Keratinocyte (primary cell): ENCODE data around the gene CREM. TPM values are rescaled to one million over a fixed set of nuclear protein-coding genes. Genes with fewer than 3 reads are reported as not detected.

Source experiments
- DNase-seq: peaks from one replicate; pipeline ENCODE4 v3.0.0-alpha.2; 2011; ENCODE audit warnings: low read depth, missing footprints, low spot score
- FAIRE-seq: peaks from 2 replicates; lab custom pipeline; 2011; peaks lifted over from hg19 to GRCh38; lab: Jason Lieb, UNC
- H2AFZ ChIP-seq: 2 replicates; pipeline ENCODE4 v1.6.0; 2012; ENCODE audit warnings: low read length, control low read depth, inconsistent platforms; ENCODE audit not compliant: control insufficient read depth
- H3K27ac ChIP-seq: 2 replicates; pipeline ENCODE4 v1.5.1; 2011; ENCODE audit warnings: low read length; ENCODE audit not compliant: control insufficient read depth, insufficient read depth
- H3K27me3 ChIP-seq: 3 replicates; pipeline ENCODE4 v1.6.0; 2011; ENCODE audit warnings: low read length; ENCODE audit not compliant: control insufficient read depth, insufficient read depth; ENCODE audit errors: extremely low read depth
- H3K36me3 ChIP-seq, 2 experiments: 2 replicates in 1 of 2; 3 replicates in 1 of 2; pipeline ENCODE4 v1.5.1; 2011; ENCODE audit warnings: low read length in 2 of 2, mild to moderate bottlenecking in 1 of 2; ENCODE audit not compliant: control insufficient read depth in 2 of 2, insufficient read depth in 2 of 2; ENCODE audit errors: extremely low read depth in 1 of 2
- H3K4me1 ChIP-seq: 3 replicates; pipeline ENCODE4 v1.5.1; 2011; ENCODE audit warnings: low read length; ENCODE audit not compliant: control insufficient read depth, insufficient read depth; ENCODE audit errors: extremely low read depth
- H3K4me2 ChIP-seq: 3 replicates; pipeline ENCODE4 v1.6.0; 2011; ENCODE audit warnings: low read depth, low read length; ENCODE audit not compliant: control insufficient read depth, insufficient read depth; ENCODE audit errors: extremely low read depth
- H3K4me3 ChIP-seq, 3 experiments: fragments of 200-600 bp in 1 of 3; sonication (generic) in 1 of 3; 2 replicates in 2 of 3; 3 replicates in 1 of 3; pipeline ENCODE4 v1.5.1; 2011 to 2016; ENCODE audit warnings: low read length in 3 of 3, mild to moderate bottlenecking in 3 of 3, control low read depth in 2 of 3, inconsistent platforms in 1 of 3, low read depth in 1 of 3, mixed read lengths in 1 of 3, mixed run types in 1 of 3, moderate library complexity in 1 of 3; ENCODE audit not compliant: control insufficient read depth in 2 of 3, insufficient read depth in 2 of 3; ENCODE audit errors: extremely low read depth in 1 of 3
- H3K79me2 ChIP-seq: 2 replicates; pipeline ENCODE4 v1.6.0; 2012; ENCODE audit warnings: low read length; ENCODE audit not compliant: control insufficient read depth, insufficient read depth
- H3K9ac ChIP-seq: 3 replicates; pipeline ENCODE4 v1.6.0; 2011; ENCODE audit warnings: low read length; ENCODE audit not compliant: control insufficient read depth, insufficient read depth; ENCODE audit errors: extremely low read depth
- H3K9me1 ChIP-seq: 3 replicates; pipeline ENCODE4 v1.6.0; 2011; ENCODE audit warnings: low read length; ENCODE audit not compliant: control insufficient read depth, insufficient read depth; ENCODE audit errors: extremely low read depth
- H3K9me3 ChIP-seq: 2 replicates; pipeline ENCODE4 v1.5.1; 2012; ENCODE audit warnings: low read depth, low read length; ENCODE audit not compliant: control insufficient read depth
- H4K20me1 ChIP-seq: 3 replicates; pipeline ENCODE4 v1.6.0; 2011; ENCODE audit warnings: low read length; ENCODE audit not compliant: control insufficient read depth, insufficient read depth; ENCODE audit errors: extremely low read depth
- CTCF ChIP-seq, 3 experiments: IDR thresholded peaks in 1 of 3; conservative IDR thresholded peaks in 1 of 3; optimal IDR thresholded peaks in 1 of 3; 2 replicates in 2 of 3; 3 replicates in 1 of 3; pipeline versions ENCODE3 to v1.5.1; 2011; ENCODE audit warnings: low read length in 3 of 3, mild to moderate bottlenecking in 3 of 3, moderate library complexity in 2 of 3, control low read depth in 1 of 3, inconsistent platforms in 1 of 3; ENCODE audit not compliant: insufficient read depth in 2 of 3; ENCODE audit errors: extremely low read depth in 1 of 3
- EZH2 ChIP-seq: IDR thresholded peaks from one replicate; pipeline ENCODE4 v1.6.1; 2012; ENCODE audit warnings: inconsistent platforms, mild to moderate bottlenecking, low read length, moderate library complexity
- dilution Hi-C: fragments of 300-500 bp; cut with MboI; formaldehyde crosslinking; loops from one replicate; pipeline ENCODE4 v1.7.0; 2020; ENCODE audit warnings: low sequenced_read_pairs; ENCODE audit not compliant: extremely low pct_ligation_motif_present
- polyA plus RNA-seq, 5 experiments: library from polyadenylated mRNA; depleted of rRNA in 3 of 5; stranded (reverse) in 3 of 5; stranded (forward) in 1 of 5; unstranded in 1 of 5; fragments of >200 nt; gene quantifications; 1 replicate in 1 of 5; 2 replicates in 3 of 5; 3 replicates in 1 of 5; pipeline versions ENCODE4 v1.2.1 to v1.2.3, GENCODE V29; 2011 to 2012; ENCODE audit warnings: missing spikeins in 2 of 5, low read depth in 1 of 5, low replicate concordance in 1 of 5

CREM gene
- polyA plus RNA-seq, 1 donor (not counting 4 experiments of a cell fraction or from before 2014, with no cell fraction given), result 23.3 TPM

- no peak overlapping the region for H3K9ac ChIP-seq
- dilution Hi-C loops, result no loop called here
Measured at GRCh38 chr10:35211390-35211789, 84.7 kb downstream of the CREM start.

GRCh38 chr10:35212856-35213255 lies 86.2 kb downstream of the CREM start:
- no peaks in the 10 kb centered on the region for H3K9me3 ChIP-seq
- no peak overlapping the region for H3K9ac ChIP-seq
- dilution Hi-C loops, result no loop called here
- no peaks in the 10 kb centered on the region for H3K4me1 ChIP-seq
- H3K27ac ChIP-seq, result no peak overlapping the region
- H2AFZ ChIP-seq, result no peak overlapping the region
- FAIRE-seq, result no peak
- no peaks in the 10 kb centered on the region for H3K27me3 ChIP-seq
- no peaks in the 10 kb centered on the region for H4K20me1 ChIP-seq
- TF ChIP-seq CTCF (optimal IDR thresholded peaks at IDR 0.05 in 1 of 3, IDR thresholded peaks at IDR 0.05 in 1 of 3, conservative IDR thresholded peaks at IDR 0.05 in 1 of 3; ENCODE audit: extremely low read depth in 1 of 3, insufficient read depth in 2 of 3, low read length in 3 of 3) (no peak), EZH2 (no peak)
- H3K79me2 ChIP-seq, result no peaks in the 10 kb centered on the region
- H3K4me2 ChIP-seq, result no peak overlapping the region
- H3K36me3 ChIP-seq, result no peaks in the 10 kb centered on the region
- no peak overlapping the region for H3K4me3 ChIP-seq
- no peaks in the 10 kb centered on the region for H3K9me1 ChIP-seq
- no peak for DNase-seq

More at GRCh38 chr10:35211390-35211789, 84.7 kb downstream of the CREM start:
- H3K4me1 ChIP-seq, result no peaks in the 10 kb centered on the region
- FAIRE-seq (no peak), DNase-seq (no peak)
- H4K20me1 ChIP-seq, result no peaks in the 10 kb centered on the region
- H3K27ac ChIP-seq, result no peak overlapping the region
- no peak overlapping the region for H3K4me2 ChIP-seq
- H3K27me3 ChIP-seq, result no peaks in the 10 kb centered on the region
- H3K9me3 ChIP-seq, result no peaks in the 10 kb centered on the region
- H3K79me2 ChIP-seq, result no peaks in the 10 kb centered on the region
- no peak overlapping the region for H2AFZ ChIP-seq
- H3K9me1 ChIP-seq, result no peaks in the 10 kb centered on the region
- no peak overlapping the region for H3K4me3 ChIP-seq
- no peaks in the 10 kb centered on the region for H3K36me3 ChIP-seq
- no peak for TF ChIP-seq EZH2
- no peak for TF ChIP-seq CTCF (optimal IDR thresholded peaks at IDR 0.05 in 1 of 3, IDR thresholded peaks at IDR 0.05 in 1 of 3, conservative IDR thresholded peaks at IDR 0.05 in 1 of 3; ENCODE audit: extremely low read depth in 1 of 3, insufficient read depth in 2 of 3, low read length in 3 of 3)
